Heart left ventricle (tissue), 13 donors: ENCODE results near the gene DDX27.

Source experiments
- CTCF ChIP-seq, 12 donors: fragments of 200-600 bp; sonication (generic) in 4 of 12; IDR thresholded peaks; one replicate each; pipeline versions ENCODE4 v1.5.0 to v1.8.0; 2018 to 2022; ENCODE audit warnings: antibody characterized with exemption in 12 of 12, mild to moderate bottlenecking in 5 of 12
- POLR2A ChIP-seq, 2 donors: fragments of 450-650 bp; IDR thresholded peaks; one replicate each; pipeline ENCODE4 v1.6.1; 2017; ENCODE audit warnings: antibody characterized with exemption in 2 of 2, mild to moderate bottlenecking in 2 of 2, moderate library complexity in 2 of 2
- donor health status: ischemic (EF 13 %, LVEDD 7.1; RV severe dilation, severe dysfunction).
- donor health status: DM: no; HTN: yes; CAD: no.
- donor health status: DM: no; HTN: no; CAD: no.
- donor health status: ischemic (EF 25% LVEDD 6.9; RV normal size, moderate dysfunction).
- donor health status: ischemic (EF 25% LVEDD 5.7; RV mildly dilated, moderate dysfunction).
- donor health status: ischemic (EF 35%, LVEDD 5.7; RV mildly dilated, moderate dysfunction).
- donor health status: nonischemic (EF 11% LVEDD 7.7; RV severe dilation, severe dysfunction).
- donor health status: DM: yes; HTN: yes; CAD: no.
- donor health status: PGD.
- donor health status: ischemic (EF 29% LVEDD 5.4; RV normal size, mild dysfunction).
- donor health status: nonischemic (EF 23%, LVEDD 6.1; RV moderate dilation, normal function).

- TF ChIP-seq CTCF (IDR thresholded peaks at IDR 0.05) = no peak
- no peak for TF ChIP-seq POLR2A (IDR thresholded peaks at IDR 0.05)
Observed at GRCh38 chr20:49169547-49169946, 49.7 kb upstream of the DDX27 start.
